ENCODE data around the gene USB1. TPM values are rescaled to one million over a fixed set of nuclear protein-coding genes. Genes with fewer than 3 reads are reported as not detected.

Gene USB1
- total RNA-seq, 2 donors from 2014 or later = 22.6 to 74.1 TPM

DNA sequence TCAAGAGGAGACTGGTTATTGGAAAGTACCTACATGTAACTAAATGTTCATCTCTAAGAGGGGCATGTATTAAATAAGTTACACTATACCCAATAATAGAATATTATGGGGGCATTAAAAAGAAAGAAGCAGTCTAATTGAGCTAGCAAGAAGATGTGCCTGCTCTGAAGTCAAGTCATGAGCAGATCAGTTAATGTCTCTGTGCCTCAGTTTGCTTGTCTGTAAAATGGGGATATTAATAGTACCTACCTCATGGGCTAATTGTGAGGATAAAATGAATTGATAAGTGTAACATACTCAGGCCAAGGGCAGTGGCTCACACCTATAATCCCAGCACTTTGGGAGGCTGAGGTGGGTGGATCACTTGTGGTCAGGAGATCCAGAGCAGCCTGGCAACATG lies 33.3 kb upstream of the USB1 start:
- Histone ChIP-seq H3K27me3 (replicated peaks; ENCODE audit: insufficient read depth) (no peaks in the 10 kb centered on the region), H3K9me3 (no peaks in the 10 kb centered on the region), H3K36me3 (no peaks in the 10 kb centered on the region), H3K27ac (no peak overlapping the region), H3K4me3 (no peak overlapping the region), H3K4me1 (replicated peaks) (no peaks in the 10 kb centered on the region)
- TF ChIP-seq POLR2AphosphoS5 (IDR thresholded peaks at IDR 0.05) = no peak
- TF ChIP-seq POLR2A (IDR thresholded peaks at IDR 0.05) = no peak
- no peak for TF ChIP-seq CTCF (IDR thresholded peaks at IDR 0.05)
- no peak for DNase-seq (ENCODE audit: low spot score)
- intact Hi-C loops (cut with DNase I) = no loop called here

GRCh38 chr16:57969451-57970123 lies 31.6 kb upstream of the USB1 start:
- 79% methylated on average over 10 of the region's 10 CpGs for WGBS

GRCh38 chr16:57970319-57970718 lies 30.9 kb upstream of the USB1 start:
- no peak overlapping the region for H3K27ac ChIP-seq
- no peaks in the 10 kb centered on the region for H3K27me3 ChIP-seq (replicated peaks; ENCODE audit: insufficient read depth)
- H3K36me3 ChIP-seq = no peaks in the 10 kb centered on the region
- H3K9me3 ChIP-seq = no peaks in the 10 kb centered on the region
- no peak for DNase-seq (ENCODE audit: low spot score)
- TF ChIP-seq CTCF (IDR thresholded peaks at IDR 0.05) (no peak), POLR2AphosphoS5 (IDR thresholded peaks at IDR 0.05) (no peak), POLR2A (IDR thresholded peaks at IDR 0.05) (no peak)
- WGBS = 78% methylated on average over 13 of the region's 13 CpGs
- no peaks in the 10 kb centered on the region for H3K4me1 ChIP-seq (replicated peaks)
- intact Hi-C loops (cut with DNase I) = no loop called here
- no peak overlapping the region for H3K4me3 ChIP-seq

More at GRCh38 chr16:57969451-57970123, 31.6 kb upstream of the USB1 start:
- H3K27me3 ChIP-seq (replicated peaks; ENCODE audit: insufficient read depth) = no peaks in the 10 kb centered on the region
- no peak for TF ChIP-seq CTCF (IDR thresholded peaks at IDR 0.05)
- TF ChIP-seq POLR2A (IDR thresholded peaks at IDR 0.05) = no peak
- TF ChIP-seq POLR2AphosphoS5 (IDR thresholded peaks at IDR 0.05) = no peak
- intact Hi-C loops (cut with DNase I) = no loop called here
- no peak overlapping the region for H3K27ac ChIP-seq
- H3K4me1 ChIP-seq (replicated peaks) = no peaks in the 10 kb centered on the region
- no peaks in the 10 kb centered on the region for H3K36me3 ChIP-seq
- H3K4me3 ChIP-seq = no peak overlapping the region
- no peak for DNase-seq (ENCODE audit: low spot score)
- no peaks in the 10 kb centered on the region for H3K9me3 ChIP-seq

- no peaks in the 10 kb centered on the region for H3K9me3 ChIP-seq
- DNase-seq (ENCODE audit: low spot score) = no peak
- TF ChIP-seq POLR2AphosphoS5 (IDR thresholded peaks at IDR 0.05) (no peak), POLR2A (IDR thresholded peaks at IDR 0.05) (no peak), CTCF (IDR thresholded peaks at IDR 0.05) (no peak)
- H3K4me1 ChIP-seq (replicated peaks) = no peaks in the 10 kb centered on the region
- no peaks in the 10 kb centered on the region for H3K27me3 ChIP-seq (replicated peaks; ENCODE audit: insufficient read depth)
- H3K4me3 ChIP-seq = no peak within 1 kb of the TSS
- H3K27ac ChIP-seq = no peak within 1 kb of the TSS
- no peaks in the 10 kb centered on the region for H3K36me3 ChIP-seq
- 71% methylated on average over 6 of the region's 6 CpGs for WGBS
- intact Hi-C loops (cut with DNase I) = no loop called here
These were observed 30.2 kb upstream of the USB1 start, which contains the start of gene CNGB1 for GRCh38 chr16:57970970-57971369. Gene CNGB1 (minus strand): TSS chr16:57971128. CDS start chr16:57967286, 3,842 bp downstream.

- H3K36me3 ChIP-seq = no peaks in the 10 kb centered on the region
- TF ChIP-seq POLR2AphosphoS5 (IDR thresholded peaks at IDR 0.05) = no peak
- intact Hi-C loops (cut with DNase I) = no loop called here
- DNase-seq (ENCODE audit: low spot score) = no peak
- no peak overlapping the region for H3K27ac ChIP-seq
- H3K27me3 ChIP-seq (replicated peaks; ENCODE audit: insufficient read depth) = no peaks in the 10 kb centered on the region
- no peak overlapping the region for H3K4me3 ChIP-seq
- no peaks in the 10 kb centered on the region for H3K9me3 ChIP-seq
- H3K4me1 ChIP-seq (replicated peaks) = no peaks in the 10 kb centered on the region
- 93% methylated on average over 1 of the region's 1 CpG for WGBS
These were observed 29.4 kb upstream of the USB1 start for GRCh38 chr16:57971848-57972247.

Data from prostate gland (tissue), 2 donors.